IPS-20b (cell line): Measurements from ENCODE around the gene ZNF397.
"Not testable (repeated sequence)": the region's sequence is repeated elsewhere in the genome, so short reads cannot be mapped to it uniquely, and the experiment has no call there.

Source experiments
- H3K27ac ChIP-seq: one replicate; pipeline ENCODE4 v1.5.1; 2013; ENCODE audit warnings: low read length
- H3K27me3 ChIP-seq: 2 replicates; pipeline ENCODE4 v1.6.1; 2013; ENCODE audit warnings: mild to moderate bottlenecking, low read length, inconsistent platforms; ENCODE audit not compliant: insufficient read depth
- H3K36me3 ChIP-seq: 2 replicates; pipeline ENCODE4 v1.6.1; 2013; ENCODE audit warnings: low read depth, mild to moderate bottlenecking, inconsistent platforms, low read length, moderate library complexity; ENCODE audit not compliant: insufficient read depth
- H3K4me1 ChIP-seq: 2 replicates; pipeline ENCODE4 v1.6.1; 2013; ENCODE audit warnings: mild to moderate bottlenecking, control low read depth, inconsistent platforms, low read length, moderate library complexity; ENCODE audit not compliant: insufficient read depth
- H3K4me3 ChIP-seq: 2 replicates; pipeline ENCODE4 v1.5.1; 2013; ENCODE audit warnings: mild to moderate bottlenecking, low read length, inconsistent platforms
- H3K9ac ChIP-seq: 2 replicates; pipeline ENCODE4 v1.6.1; 2013; ENCODE audit warnings: low read depth, mild to moderate bottlenecking, inconsistent platforms, low read length, moderate library complexity
- H3K9me3 ChIP-seq: 2 replicates; pipeline ENCODE4 v1.6.1; 2013; ENCODE audit warnings: mild to moderate bottlenecking, low read depth, low read length, inconsistent platforms; ENCODE audit not compliant: insufficient read depth

ZNF397 gene

GRCh38 chr18:35219331-35219730 lies 21.5 kb upstream of the ZNF397 start:
- not testable (repeated sequence) for H3K9ac ChIP-seq

GRCh38 chr18:35220424-35220823 lies 20.4 kb upstream of the ZNF397 start:
- H3K27ac ChIP-seq = no peak overlapping the region
- H3K36me3 ChIP-seq = no peaks in the 10 kb centered on the region
- no peaks in the 10 kb centered on the region for H3K9me3 ChIP-seq
- peaks cover 7% of the 10 kb centered on the region; the same call in 1 of the 2 replicates for H3K4me1 ChIP-seq
- H3K4me3 ChIP-seq = no peak overlapping the region
- no peaks in the 10 kb centered on the region for H3K27me3 ChIP-seq
- no peak overlapping the region for H3K9ac ChIP-seq

More at GRCh38 chr18:35219331-35219730, 21.5 kb upstream of the ZNF397 start:
- H3K4me3 ChIP-seq, H3K27me3 ChIP-seq, H3K9me3 ChIP-seq, H3K36me3 ChIP-seq, H3K27ac ChIP-seq: not testable (repeated sequence)
- H3K4me1 ChIP-seq = peaks cover 17% of the 10 kb centered on the region; the same call in 1 of the 2 replicates

- Histone ChIP-seq H3K9me3 (no peaks in the 10 kb centered on the region), H3K27me3 (no peaks in the 10 kb centered on the region), H3K27ac (no peak overlapping the region), H3K4me3 (no peak overlapping the region), H3K36me3 (no peaks in the 10 kb centered on the region), H3K4me1 (no peaks in the 10 kb centered on the region), H3K9ac (no peak overlapping the region)
These were observed 17.0 kb upstream of the ZNF397 start for GRCh38 chr18:35223797-35224196.

- no peaks in the 10 kb centered on the region for H3K27me3 ChIP-seq
- no peaks in the 10 kb centered on the region for H3K36me3 ChIP-seq
- no peak overlapping the region for H3K27ac ChIP-seq
- no peak overlapping the region for H3K4me3 ChIP-seq
- peaks cover 3% of the 10 kb centered on the region; the same call in 1 of the 2 replicates for H3K4me1 ChIP-seq
- no peak overlapping the region for H3K9ac ChIP-seq
- H3K9me3 ChIP-seq = no peaks in the 10 kb centered on the region
These were observed 13.6 kb upstream of the ZNF397 start for GRCh38 chr18:35227254-35227653.

- H3K27ac ChIP-seq = no peak overlapping the region
These were observed 9.8 kb upstream of the ZNF397 start for GRCh38 chr18:35231052-35231451.

GRCh38 chr18:35236571-35237363 lies 4.1 kb upstream of the ZNF397 start:
- H3K9me3 ChIP-seq = no peaks in the 10 kb centered on the region
- no peak overlapping the region for H3K4me3 ChIP-seq
- H3K4me1 ChIP-seq = peaks cover 3% of the 10 kb centered on the region; the same call in 1 of the 2 replicates
- H3K9ac ChIP-seq = no peak overlapping the region
- no peaks in the 10 kb centered on the region for H3K27me3 ChIP-seq
- no peaks in the 10 kb centered on the region for H3K36me3 ChIP-seq
- no peak overlapping the region for H3K27ac ChIP-seq

More at GRCh38 chr18:35231052-35231451, 9.8 kb upstream of the ZNF397 start:
- H3K36me3 ChIP-seq = no peaks in the 10 kb centered on the region
- no peaks in the 10 kb centered on the region for H3K27me3 ChIP-seq
- H3K4me3 ChIP-seq = peak overlapping the region; percentile 21
- H3K9ac ChIP-seq = no peak overlapping the region
- no peaks in the 10 kb centered on the region for H3K9me3 ChIP-seq
- peaks cover 3% of the 10 kb centered on the region; the same call in 1 of the 2 replicates for H3K4me1 ChIP-seq

GRCh38 chr18:35239314-35239713 lies 1.5 kb upstream of the ZNF397 start:
- H3K4me3 ChIP-seq = no peak overlapping the region
- H3K9me3 ChIP-seq = no peaks in the 10 kb centered on the region
- H3K27ac ChIP-seq = no peak overlapping the region
- H3K4me1 ChIP-seq = peaks cover 12% of the 10 kb centered on the region; the same call in 1 of the 2 replicates
- no peak overlapping the region for H3K9ac ChIP-seq
- no peaks in the 10 kb centered on the region for H3K27me3 ChIP-seq
- H3K36me3 ChIP-seq = peaks cover 24% of the 10 kb centered on the region

GRCh38 chr18:35241448-35241804 lies 592 bp downstream of the ZNF397 start:
- peaks cover 45% of the 10 kb centered on the region for H3K36me3 ChIP-seq
- peak overlapping the region; percentile 73 for H3K27ac ChIP-seq

GRCh38 chr18:35242426-35242825 lies 1.6 kb downstream of the ZNF397 start:
- Histone ChIP-seq H3K4me3 (peak overlapping the region; percentile 94), H3K9ac (peak overlapping the region; percentile 96; the same call in 1 of the 2 replicates), H3K4me1 (peaks cover 12% of the 10 kb centered on the region; the same call in 1 of the 2 replicates), H3K27me3 (no peaks in the 10 kb centered on the region), H3K27ac (no peak overlapping the region), H3K9me3 (no peaks in the 10 kb centered on the region), H3K36me3 (peaks cover 55% of the 10 kb centered on the region)

More at GRCh38 chr18:35241448-35241804, 592 bp downstream of the ZNF397 start:
- H3K27me3 ChIP-seq = no peaks in the 10 kb centered on the region
- H3K4me1 ChIP-seq = peaks cover 12% of the 10 kb centered on the region; the same call in 1 of the 2 replicates
- peak overlapping the region; percentile 94 for H3K4me3 ChIP-seq
- H3K9me3 ChIP-seq = no peaks in the 10 kb centered on the region
- peak overlapping the region; percentile 96 for H3K9ac ChIP-seq

- Histone ChIP-seq H3K27me3 (no peaks in the 10 kb centered on the region), H3K36me3 (peaks cover 73% of the 10 kb centered on the region), H3K9ac (no peak overlapping the region), H3K4me3 (no peak overlapping the region), H3K9me3 (no peaks in the 10 kb centered on the region), H3K27ac (no peak overlapping the region), H3K4me1 (peaks cover 12% of the 10 kb centered on the region; the same call in 1 of the 2 replicates)
These were observed 3.8 kb downstream of the ZNF397 start for GRCh38 chr18:35244671-35245070.

GRCh38 chr18:35245719-35246317 lies 5.0 kb downstream of the ZNF397 start:
- Histone ChIP-seq H3K9me3 (no peaks in the 10 kb centered on the region), H3K27me3 (no peaks in the 10 kb centered on the region), H3K4me3 (no peak overlapping the region), H3K9ac (no peak overlapping the region), H3K4me1 (peaks cover 8% of the 10 kb centered on the region; the same call in 1 of the 2 replicates), H3K36me3 (peaks cover 83% of the 10 kb centered on the region), H3K27ac (no peak overlapping the region)

GRCh38 chr18:35246831-35247230 lies 6.0 kb downstream of the ZNF397 start:
- no peaks in the 10 kb centered on the region for H3K9me3 ChIP-seq
- H3K9ac ChIP-seq = no peak overlapping the region
- no peak overlapping the region for H3K4me3 ChIP-seq
- no peaks in the 10 kb centered on the region for H3K27me3 ChIP-seq
- no peak overlapping the region for H3K27ac ChIP-seq
- peaks cover 84% of the 10 kb centered on the region for H3K36me3 ChIP-seq
- H3K4me1 ChIP-seq = peaks cover 8% of the 10 kb centered on the region; the same call in 1 of the 2 replicates
